Astrocyte (in vitro differentiated cells and primary cell): ENCODE measurements around the gene STK32B. TPM values are rescaled to one million over a fixed set of nuclear protein-coding genes. Genes with fewer than 3 reads are reported as not detected.

Source experiments
- DNase-seq: peaks from one replicate; pipeline ENCODE4 v3.0.0-alpha.2; 2010; ENCODE audit warnings: low read depth
- FAIRE-seq: peaks from 2 replicates; lab custom pipeline; 2011; peaks lifted over from hg19 to GRCh38; lab: Jason Lieb, UNC
- H2AFZ ChIP-seq: 2 replicates; pipeline ENCODE4 v1.6.0; 2012; ENCODE audit warnings: low read depth, low read length, inconsistent platforms
- H3K27ac ChIP-seq: 2 replicates; pipeline ENCODE4 v1.5.1; 2011; ENCODE audit warnings: low read depth, low read length, inconsistent platforms
- H3K27me3 ChIP-seq: 2 replicates; pipeline ENCODE4 v1.6.0; 2011; ENCODE audit warnings: low read length, inconsistent platforms; ENCODE audit not compliant: insufficient read depth
- H3K36me3 ChIP-seq: 2 replicates; pipeline ENCODE4 v1.5.1; 2011; ENCODE audit warnings: low read length, inconsistent platforms; ENCODE audit not compliant: insufficient read depth
- H3K4me1 ChIP-seq: 2 replicates; pipeline ENCODE4 v1.5.1; 2011; ENCODE audit warnings: low read length, inconsistent platforms; ENCODE audit not compliant: insufficient read depth
- H3K4me2 ChIP-seq: 2 replicates; pipeline ENCODE4 v1.6.0; 2012; ENCODE audit warnings: low read length, inconsistent platforms
- H3K4me3 ChIP-seq: 2 replicates; pipeline ENCODE4 v1.5.1; 2011; ENCODE audit warnings: low read depth, mild to moderate bottlenecking, low read length, inconsistent platforms; ENCODE audit not compliant: insufficient read depth
- H3K79me2 ChIP-seq: 2 replicates; pipeline ENCODE4 v1.6.0; 2012; ENCODE audit warnings: mild to moderate bottlenecking, low read length, inconsistent platforms; ENCODE audit not compliant: insufficient read depth
- H3K9ac ChIP-seq: 2 replicates; pipeline ENCODE4 v1.6.0; 2012; ENCODE audit warnings: mild to moderate bottlenecking, low read length, inconsistent platforms
- H3K9me3 ChIP-seq: 2 replicates; pipeline ENCODE4 v1.5.1; 2012; ENCODE audit warnings: low read depth, mild to moderate bottlenecking, low read length, inconsistent platforms; ENCODE audit not compliant: insufficient read depth
- H4K20me1 ChIP-seq: 2 replicates; pipeline ENCODE4 v1.6.0; 2012; ENCODE audit warnings: low read length, inconsistent platforms; ENCODE audit not compliant: insufficient read depth
- H3K27ac Mint-ChIP-seq: one replicate; pipeline ENCODE4 v1.8.0; 2021; ENCODE audit warnings: mild to moderate bottlenecking, mixed read lengths; ENCODE audit not compliant: unreplicated experiment
- H3K27me3 Mint-ChIP-seq: one replicate; pipeline ENCODE4 v1.8.0; 2021; ENCODE audit warnings: low read depth, mixed read lengths; ENCODE audit not compliant: unreplicated experiment
- H3K36me3 Mint-ChIP-seq: one replicate; pipeline ENCODE4 v1.8.0; 2021; ENCODE audit warnings: low read depth, mixed read lengths; ENCODE audit not compliant: unreplicated experiment
- H3K4me1 Mint-ChIP-seq: one replicate; pipeline ENCODE4 v1.8.0; 2021; ENCODE audit warnings: low read depth, mixed read lengths; ENCODE audit not compliant: unreplicated experiment
- H3K4me3 Mint-ChIP-seq: one replicate; pipeline ENCODE4 v1.8.0; 2021; ENCODE audit warnings: mild to moderate bottlenecking, moderate library complexity, mixed read lengths; ENCODE audit not compliant: unreplicated experiment
- H3K9me3 Mint-ChIP-seq: one replicate; pipeline ENCODE4 v1.8.0; 2021; ENCODE audit warnings: mild to moderate bottlenecking, mixed read lengths; ENCODE audit not compliant: unreplicated experiment
- CTCF ChIP-seq: IDR thresholded peaks from 2 replicates; pipeline ENCODE4 v1.5.1; 2011; ENCODE audit warnings: low read depth, mild to moderate bottlenecking, inconsistent platforms, low read length, moderate library complexity; ENCODE audit not compliant: insufficient read depth
- EZH2 ChIP-seq: IDR thresholded peaks from 2 replicates; pipeline ENCODE4 v1.6.1; 2012; ENCODE audit warnings: mild to moderate bottlenecking, low read length, inconsistent platforms; ENCODE audit not compliant: insufficient read depth
- total RNA-seq: library from RNA; stranded (reverse); gene quantifications from 2 replicates; pipeline ENCODE4 v1.2.1, GENCODE V29; 2021

STK32B gene
- total RNA-seq, 1 donor from 2014 or later: 2.9 TPM

GRCh38 chr4:5012958-5013357 lies 38.3 kb upstream of the STK32B start:
- Mint-ChIP-seq H3K27ac (no peak overlapping the region), H3K36me3 (no peaks in the 10 kb centered on the region), H3K4me1 (peaks cover 4% of the 10 kb centered on the region), H3K27me3 (peaks cover 31% of the 10 kb centered on the region), H3K4me3 (no peak overlapping the region), H3K9me3 (peaks cover 5% of the 10 kb centered on the region)
- H4K20me1 ChIP-seq: no peaks in the 10 kb centered on the region
- no peaks in the 10 kb centered on the region for H3K36me3 ChIP-seq
- H3K27ac ChIP-seq: no peak overlapping the region
- no peak overlapping the region for H3K9ac ChIP-seq
- no peak for DNase-seq
- H2AFZ ChIP-seq: no peak overlapping the region
- no peaks in the 10 kb centered on the region for H3K4me1 ChIP-seq
- H3K4me3 ChIP-seq: no peak overlapping the region
- peaks cover 7% of the 10 kb centered on the region for H3K27me3 ChIP-seq
- FAIRE-seq: no peak
- H3K9me3 ChIP-seq: no peaks in the 10 kb centered on the region
- no peaks in the 10 kb centered on the region for H3K79me2 ChIP-seq
- TF ChIP-seq CTCF (no peak), EZH2 (no peak)
- no peak overlapping the region for H3K4me2 ChIP-seq

DNA sequence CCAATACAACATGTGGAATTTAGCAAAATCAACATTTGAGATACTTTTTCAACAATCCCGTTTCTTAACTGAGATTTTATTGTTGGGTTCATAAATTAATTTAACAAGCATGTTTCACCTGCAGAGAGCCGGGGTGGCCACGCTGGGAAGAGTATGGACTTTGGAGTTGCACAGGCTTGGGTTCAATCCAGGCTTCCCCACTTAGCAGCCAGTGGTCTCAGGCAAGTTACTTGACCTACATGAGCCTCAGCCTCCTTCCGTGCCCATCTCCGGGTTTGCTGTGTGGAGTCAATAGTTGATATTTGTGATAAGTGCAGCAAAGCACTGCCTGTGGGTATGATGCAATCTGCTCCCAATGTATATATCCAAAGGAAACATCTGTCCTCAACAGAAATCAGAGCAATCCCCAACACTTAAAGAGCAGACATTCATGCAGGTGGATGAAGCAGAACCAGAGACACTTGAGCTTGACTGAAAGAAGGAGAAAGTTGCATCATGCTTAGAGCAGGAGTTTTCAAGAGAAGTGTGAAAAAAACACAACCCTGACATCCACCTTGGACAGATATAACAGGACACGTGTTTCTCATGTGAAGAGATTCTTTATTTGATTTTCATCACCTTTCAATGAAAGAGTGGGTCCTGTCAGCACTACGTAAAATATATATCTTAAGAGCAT lies 37.1 kb upstream of the STK32B start:
- Histone ChIP-seq H3K4me2 (no peak overlapping the region), H3K79me2 (no peaks in the 10 kb centered on the region), H3K4me3 (no peak overlapping the region), H3K4me1 (peaks cover 2% of the 10 kb centered on the region), H3K27me3 (peaks cover 7% of the 10 kb centered on the region), H4K20me1 (no peaks in the 10 kb centered on the region), H2AFZ (no peak overlapping the region), H3K9me3 (no peaks in the 10 kb centered on the region), H3K36me3 (no peaks in the 10 kb centered on the region), H3K9ac (no peak overlapping the region), H3K27ac (no peak overlapping the region)
- H3K27ac Mint-ChIP-seq: peak overlapping the region; percentile 4
- DNase-seq (no peak), FAIRE-seq (no peak)
- peaks cover 5% of the 10 kb centered on the region for H3K9me3 Mint-ChIP-seq
- peaks cover 5% of the 10 kb centered on the region for H3K4me1 Mint-ChIP-seq
- no peak for TF ChIP-seq CTCF
- TF ChIP-seq EZH2: no peak
- H3K27me3 Mint-ChIP-seq: peaks cover 31% of the 10 kb centered on the region
- no peak overlapping the region for H3K4me3 Mint-ChIP-seq
- H3K36me3 Mint-ChIP-seq: no peaks in the 10 kb centered on the region

DNA sequence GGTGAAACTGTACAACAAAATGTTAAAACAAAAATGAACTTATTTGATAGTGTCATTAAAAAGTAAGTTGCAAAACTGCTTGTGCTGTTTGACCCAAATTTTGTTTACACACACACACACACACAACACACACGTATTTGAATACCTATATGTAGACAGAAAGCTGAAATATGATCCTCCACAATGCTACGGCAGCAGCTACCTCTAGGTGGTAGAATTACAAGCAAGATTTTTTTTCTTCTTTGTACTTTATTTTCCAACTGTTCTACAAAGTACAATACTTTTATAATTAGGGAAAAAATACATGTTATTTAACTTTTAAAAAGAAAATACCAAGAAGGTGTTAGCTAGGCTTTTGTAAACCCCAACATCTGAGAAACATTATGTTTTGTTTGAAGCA lies 33.2 kb upstream of the STK32B start:
- peaks cover 3% of the 10 kb centered on the region for H3K36me3 Mint-ChIP-seq
- Histone ChIP-seq H3K36me3 (no peaks in the 10 kb centered on the region), H3K27ac (no peak overlapping the region), H4K20me1 (no peaks in the 10 kb centered on the region), H3K79me2 (no peaks in the 10 kb centered on the region), H3K9me3 (no peaks in the 10 kb centered on the region), H3K4me2 (no peak overlapping the region), H3K9ac (no peak overlapping the region), H3K27me3 (peaks cover 3% of the 10 kb centered on the region), H2AFZ (no peak overlapping the region), H3K4me3 (no peak overlapping the region), H3K4me1 (peaks cover 9% of the 10 kb centered on the region)
- TF ChIP-seq CTCF (peak; percentile 17), EZH2 (no peak)
- H3K4me3 Mint-ChIP-seq: no peak overlapping the region
- peaks cover 5% of the 10 kb centered on the region for H3K4me1 Mint-ChIP-seq
- FAIRE-seq (peak; percentile 20), DNase-seq (no peak)
- H3K27me3 Mint-ChIP-seq: peaks cover 35% of the 10 kb centered on the region
- H3K27ac Mint-ChIP-seq: no peak overlapping the region
- H3K9me3 Mint-ChIP-seq: peaks cover 5% of the 10 kb centered on the region
